HG03432 (cell line): ENCODE measurements around the gene DHX58.

Source experiments
- ATAC-seq: cut with Tn5 transposase; IDR thresholded peaks from one replicate; pipeline ENCODE4 v1.9.1; 2021; ENCODE audit warnings: mild to moderate bottlenecking, moderate library complexity; ENCODE audit not compliant: unreplicated experiment

Gene DHX58

DNA sequence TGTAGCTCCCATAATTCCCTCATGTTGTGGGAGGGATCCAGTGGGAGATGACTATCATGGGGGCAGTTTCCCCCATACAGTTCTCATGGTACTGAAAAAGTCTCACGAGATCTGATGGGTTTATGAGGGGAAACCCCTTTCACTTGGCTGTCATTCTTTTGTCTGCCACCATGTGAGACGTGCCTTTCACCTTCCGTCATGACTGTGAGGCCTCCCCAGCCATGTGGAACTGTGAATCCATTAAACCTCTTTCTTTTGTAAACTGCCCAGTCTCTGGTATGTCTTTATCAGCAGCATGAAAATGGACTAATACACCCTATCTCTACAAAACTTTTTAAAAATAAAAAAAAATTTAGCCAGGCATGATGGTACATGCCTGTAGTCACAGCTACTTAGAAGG lies 55.9 kb downstream of the DHX58 start:
- ATAC-seq = no peak

DNA sequence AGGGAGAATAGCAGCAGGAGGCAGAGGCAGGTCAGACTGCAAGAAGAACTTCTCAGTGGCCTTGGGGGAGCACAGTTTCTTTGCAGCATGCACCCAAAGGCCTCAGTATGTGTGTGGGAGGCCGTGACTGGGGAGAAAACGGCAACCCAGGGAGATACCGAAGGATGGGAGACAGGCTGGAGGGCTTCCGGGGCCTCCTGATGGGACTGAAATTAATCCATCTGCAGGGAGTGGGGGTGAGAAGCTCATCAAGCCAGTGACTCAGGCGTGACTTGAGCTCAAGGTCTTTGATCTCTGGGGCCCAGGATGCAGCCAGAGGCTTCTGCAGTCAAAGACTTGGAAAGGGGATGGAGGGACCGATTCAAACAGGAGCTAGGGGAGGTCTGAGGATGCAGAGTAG lies 57.0 kb downstream of the DHX58 start:
- ATAC-seq = no peak

DNA sequence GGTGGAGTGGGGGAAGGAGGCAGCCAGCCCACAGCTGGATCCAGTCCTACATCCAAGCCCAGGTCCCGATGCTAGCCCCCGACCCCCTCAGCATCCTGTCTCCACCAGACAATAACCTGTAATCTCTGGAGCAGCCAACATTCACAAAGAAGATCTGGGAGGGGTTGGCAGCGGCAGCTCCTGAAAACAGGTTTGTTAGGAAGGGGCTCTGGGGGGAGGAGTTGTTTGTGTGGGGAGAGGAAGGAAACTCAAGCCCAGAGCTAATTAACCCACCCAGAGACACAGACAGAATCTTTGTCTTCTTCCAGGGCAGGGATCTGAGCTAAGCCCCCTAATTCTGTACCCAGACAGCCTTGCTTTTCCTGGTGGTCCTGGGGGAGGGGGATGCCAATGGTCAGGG lies 57.5 kb downstream of the DHX58 start:
- no peak for ATAC-seq

DNA sequence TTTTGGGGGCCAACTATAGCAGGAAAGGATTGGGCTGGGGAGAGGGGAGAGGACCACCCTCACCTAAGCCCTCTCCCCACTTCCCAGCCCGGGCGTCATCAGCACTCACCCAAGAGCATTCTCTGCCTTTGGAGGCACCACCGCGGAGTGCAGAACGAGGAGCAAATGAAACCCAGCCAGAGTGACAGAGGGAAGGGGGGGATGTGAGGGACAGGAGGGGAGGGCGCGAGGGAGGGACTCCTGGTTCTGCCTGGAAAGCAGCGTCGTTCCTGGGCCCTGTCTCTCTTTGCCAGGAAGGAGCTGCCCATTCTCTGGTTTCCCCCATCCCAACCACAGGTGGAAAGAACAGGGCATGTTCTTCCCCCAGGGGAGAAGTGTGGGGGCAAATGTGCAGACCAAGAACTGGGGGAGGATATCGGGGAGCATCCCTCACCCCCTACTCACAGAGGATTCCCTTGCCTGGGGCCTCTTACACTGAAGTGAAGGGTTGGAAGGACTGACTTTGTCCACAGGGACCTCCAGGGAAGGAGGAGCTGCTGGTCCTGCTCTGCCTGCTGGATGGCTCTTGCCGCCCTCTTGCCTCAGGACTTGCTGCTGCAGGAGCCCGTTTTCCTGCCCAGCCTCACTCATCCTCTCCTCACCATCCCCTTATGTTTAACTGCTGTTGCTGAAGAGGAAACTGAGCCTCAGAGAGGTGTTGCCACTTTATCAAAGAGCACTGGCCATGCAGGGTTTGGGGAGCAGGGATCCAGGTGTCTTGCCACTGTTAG lies 58.6 kb downstream of the DHX58 start:
- no peak for ATAC-seq

DNA sequence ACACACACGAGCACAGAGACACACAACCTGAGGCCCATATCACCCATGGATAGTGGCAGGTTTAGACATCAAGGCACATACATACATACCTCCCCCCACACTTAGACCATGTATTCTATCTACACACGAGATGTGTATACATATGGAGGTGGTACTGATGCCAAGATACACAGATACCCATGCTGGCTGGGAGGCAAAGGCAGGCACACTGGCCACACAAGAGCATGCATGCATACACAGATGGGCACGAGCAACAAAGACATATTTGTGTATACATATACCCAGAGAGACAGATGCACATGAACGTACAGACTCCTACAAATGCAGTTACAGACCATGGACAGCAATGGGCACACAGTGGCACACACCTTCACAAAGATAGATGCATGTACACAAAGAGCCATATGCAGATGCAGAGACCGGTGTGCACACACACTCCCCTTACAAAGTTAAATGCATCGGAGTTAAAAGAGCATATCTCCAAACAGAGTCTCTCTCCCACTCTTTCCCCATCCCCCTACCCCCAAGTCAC lies 60.1 kb downstream of the DHX58 start:
- no peak for ATAC-seq

DNA sequence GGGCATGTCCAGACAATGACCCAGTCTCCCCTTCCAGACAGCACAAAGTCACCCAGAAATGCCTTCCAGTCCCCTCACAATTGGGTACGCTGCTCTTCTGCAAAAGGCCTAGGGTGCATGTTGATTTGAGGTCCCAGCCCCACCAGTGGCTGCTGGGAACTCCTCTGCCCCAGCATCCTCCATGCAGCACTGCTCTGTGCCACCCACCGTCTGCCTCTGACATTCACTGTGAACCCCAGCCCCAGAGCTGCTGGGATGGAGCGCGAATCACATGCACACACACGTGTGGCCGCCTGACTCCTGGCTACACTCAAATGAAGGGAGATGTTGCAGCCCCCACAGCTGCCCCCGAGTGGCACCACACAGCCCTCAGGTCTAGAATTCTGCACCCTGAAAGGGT lies 60.9 kb downstream of the DHX58 start:
- no peak for ATAC-seq
